WI38 (cell line): Measurements from ENCODE around the gene PPP3CA.
"Not testable (repeated sequence)": the region's sequence is repeated elsewhere in the genome, so short reads cannot be mapped to it uniquely, and the experiment has no call there.

Experiments
- H3K4me3 ChIP-seq: 2 replicates; pipeline ENCODE4 v1.5.1; 2011; ENCODE audit warnings: low read depth, mild to moderate bottlenecking, control low read depth, low read length
- CTCF ChIP-seq: IDR thresholded peaks from 2 replicates; pipeline ENCODE4 v1.5.1; 2012; ENCODE audit warnings: low read depth, mild to moderate bottlenecking, control low read depth, low read length

Gene PPP3CA

GRCh38 chr4:101183221-101183620 is 164.1 kb downstream of the PPP3CA start:
- H3K4me3 ChIP-seq: no peak overlapping the region
- no peak for TF ChIP-seq CTCF

- not testable (repeated sequence) for H3K4me3 ChIP-seq
These were observed 164.6 kb downstream of the PPP3CA start for GRCh38 chr4:101182688-101183087.

GRCh38 chr4:101178731-101179130 is 168.6 kb downstream of the PPP3CA start:
- H3K4me3 ChIP-seq: no peak overlapping the region
- no peak for TF ChIP-seq CTCF

GRCh38 chr4:101177154-101177553 is 170.2 kb downstream of the PPP3CA start:
- TF ChIP-seq CTCF: no peak
- H3K4me3 ChIP-seq: no peak overlapping the region

- no peak for TF ChIP-seq CTCF
- H3K4me3 ChIP-seq: no peak overlapping the region
These were observed 171.2 kb downstream of the PPP3CA start for GRCh38 chr4:101175896-101176676.

- TF ChIP-seq CTCF: no peak
These were observed 172.5 kb downstream of the PPP3CA start for GRCh38 chr4:101174679-101175345.

GRCh38 chr4:101172369-101172768 is 175.0 kb downstream of the PPP3CA start:
- TF ChIP-seq CTCF: no peak
- no peak overlapping the region for H3K4me3 ChIP-seq

More at GRCh38 chr4:101174679-101175345, 172.5 kb downstream of the PPP3CA start:
- H3K4me3 ChIP-seq: no peak overlapping the region
